HG02870 (cell line): ENCODE measurements around the gene TMED9.
"Not testable (repeated sequence)": the region's sequence is repeated elsewhere in the genome, so short reads cannot be mapped to it uniquely, and the experiment has no call there.

Source experiments
- ATAC-seq: cut with Tn5 transposase; IDR thresholded peaks from one replicate; pipeline ENCODE4 v1.9.1; 2021; ENCODE audit warnings: mild to moderate bottlenecking, moderate library complexity; ENCODE audit not compliant: unreplicated experiment

Gene TMED9

DNA sequence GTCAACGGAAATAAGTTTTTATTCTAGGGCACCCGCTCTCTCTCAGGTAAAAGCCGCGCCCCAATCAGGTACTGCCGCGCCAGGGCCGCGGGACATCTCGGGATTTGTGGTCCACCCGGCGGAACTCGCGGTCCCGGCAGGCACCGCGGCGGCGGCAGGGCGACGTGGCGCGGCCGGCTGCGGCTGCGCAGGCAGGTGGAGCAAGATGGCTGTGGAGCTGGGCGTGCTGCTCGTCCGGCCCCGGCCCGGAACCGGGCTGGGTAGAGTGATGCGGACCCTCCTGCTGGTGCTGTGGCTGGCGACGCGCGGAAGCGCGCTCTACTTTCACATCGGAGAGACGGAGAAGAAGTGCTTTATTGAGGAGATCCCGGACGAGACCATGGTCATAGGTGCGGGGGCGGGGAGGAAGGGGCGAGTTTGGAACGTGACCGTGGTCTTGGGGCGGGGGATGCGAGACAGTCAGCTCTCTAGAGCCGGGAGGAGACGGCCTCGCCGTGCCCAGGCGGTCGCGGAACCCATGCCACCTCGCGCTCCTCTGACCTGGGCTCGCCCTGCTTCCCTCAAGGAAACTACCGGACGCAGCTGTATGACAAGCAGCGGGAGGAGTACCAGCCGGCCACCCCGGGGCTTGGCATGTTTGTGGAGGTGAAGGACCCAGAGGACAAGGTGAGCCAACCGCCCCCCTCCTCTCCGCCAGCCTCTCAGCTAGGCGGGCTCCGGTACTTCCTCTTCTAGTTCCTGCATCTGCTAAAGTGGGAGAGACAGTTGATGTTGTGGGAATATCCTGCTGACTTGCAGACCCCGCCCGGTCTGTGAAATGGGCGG lies at the start of gene TMED9:
TMED9 (plus strand) TSS at position 194 of the 825 bp plus-strand sequence; CDS start at position 206, 12 bp downstream.
- peak; percentile 88 for ATAC-seq

DNA sequence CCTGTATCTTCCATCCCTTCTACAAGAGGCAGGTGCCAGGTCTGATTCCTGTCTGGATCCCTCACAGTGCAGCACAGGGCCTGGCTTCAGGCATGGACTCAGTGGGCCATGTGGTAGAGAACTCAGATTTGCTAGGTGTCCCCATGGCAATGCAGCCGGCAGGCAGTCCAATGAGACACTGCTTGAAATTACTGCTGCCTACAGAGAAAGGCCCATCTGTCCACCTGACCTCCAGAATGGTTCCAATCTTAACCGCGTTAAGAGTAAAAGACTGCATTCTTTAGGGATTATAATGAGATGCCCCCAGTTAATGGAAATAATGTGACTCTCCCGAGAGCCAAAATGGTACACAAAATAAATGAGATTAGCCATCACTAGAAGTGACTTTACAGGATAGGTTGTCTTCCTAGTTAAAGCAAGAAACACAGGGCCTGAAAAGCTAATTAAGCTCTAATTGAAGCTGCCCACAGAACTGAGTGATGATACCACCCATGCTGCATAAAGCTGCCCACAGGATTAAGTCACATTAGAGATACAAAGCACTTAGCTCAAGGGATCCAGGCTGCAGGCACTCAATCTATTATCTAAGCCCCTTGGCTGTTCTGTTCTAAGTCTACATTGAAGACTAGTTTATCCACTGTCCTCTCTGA lies 49.1 kb upstream of the TMED9 start:
- ATAC-seq, result no peak

DNA sequence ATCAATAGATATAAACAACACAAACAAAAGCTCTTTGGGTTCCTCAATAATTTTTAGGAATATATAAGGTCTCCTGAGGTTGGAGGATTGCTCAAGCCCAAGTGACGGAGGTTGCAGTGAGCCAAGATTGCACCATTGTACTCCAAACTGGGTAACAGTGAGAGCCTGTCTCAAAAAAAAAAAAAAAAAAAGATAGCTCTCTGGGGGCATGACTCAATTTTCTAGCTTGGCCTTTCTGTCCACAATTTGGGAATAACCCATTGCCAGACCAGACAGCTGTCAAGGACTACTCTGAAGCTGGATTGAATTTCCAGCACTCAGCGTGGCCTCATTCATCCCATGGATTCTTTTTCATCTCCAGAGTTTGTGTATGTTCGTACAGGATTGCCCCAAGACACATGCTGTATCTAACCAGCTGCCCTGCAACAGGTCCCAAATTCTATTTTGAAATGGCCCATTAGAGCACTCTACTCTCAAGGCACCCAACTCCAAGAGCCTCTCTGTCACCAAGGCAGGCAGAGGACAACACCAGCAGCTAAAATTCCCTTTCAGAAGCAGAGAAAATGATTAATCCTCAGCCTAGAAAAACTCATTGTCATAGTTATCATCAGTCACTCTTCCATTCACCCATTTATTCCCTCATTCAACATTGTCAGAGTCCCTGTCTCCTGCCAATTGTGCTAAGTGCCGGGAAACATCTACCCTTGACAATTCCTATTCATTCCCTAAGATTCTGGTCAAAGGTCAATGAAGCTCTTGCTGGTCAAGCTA lies 46.3 kb upstream of the TMED9 start:
- ATAC-seq, result no peak

DNA sequence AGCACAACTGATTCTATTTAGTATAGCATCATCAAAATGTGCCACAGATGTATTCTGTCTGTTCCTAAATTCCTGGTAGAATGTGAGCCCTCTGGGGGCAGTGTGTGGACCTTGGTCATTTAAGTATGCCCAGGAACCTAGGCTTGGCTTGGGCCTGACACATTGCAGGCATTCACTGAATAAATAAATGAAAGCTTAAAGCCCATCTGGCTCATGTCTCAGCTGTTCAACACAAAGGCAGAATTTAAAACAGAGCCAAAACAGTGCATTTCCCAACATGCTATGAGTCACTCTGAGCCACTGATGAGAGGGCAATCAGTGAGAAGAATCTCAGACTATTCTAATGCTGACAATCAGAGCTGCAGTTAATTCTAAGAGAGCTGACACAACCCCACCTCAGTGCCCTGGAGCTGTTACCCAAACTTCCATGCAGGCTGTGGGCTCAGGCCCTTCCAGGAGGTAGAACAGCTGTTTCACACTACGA lies 45.7 kb upstream of the TMED9 start:
- no peak for ATAC-seq

DNA sequence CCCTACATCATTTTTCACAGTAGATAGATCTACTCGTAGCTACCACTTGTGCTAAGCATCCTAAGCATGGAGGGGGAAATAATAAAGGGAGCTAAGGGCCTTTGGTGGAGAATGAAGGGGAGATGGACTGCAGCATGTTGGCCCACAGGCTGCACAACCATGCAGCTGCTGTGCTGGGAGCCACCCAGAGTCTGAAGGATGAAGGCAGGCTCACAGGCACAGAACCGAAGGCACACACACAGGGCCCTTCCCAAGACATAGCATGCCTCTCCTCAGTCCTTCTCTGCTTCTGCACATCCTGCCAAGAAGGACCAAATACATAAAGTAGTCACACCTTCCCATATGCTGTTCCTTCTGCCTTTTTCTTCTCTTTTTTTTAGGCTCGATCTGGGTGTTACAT lies 44.3 kb upstream of the TMED9 start:
- ATAC-seq, result no peak

DNA sequence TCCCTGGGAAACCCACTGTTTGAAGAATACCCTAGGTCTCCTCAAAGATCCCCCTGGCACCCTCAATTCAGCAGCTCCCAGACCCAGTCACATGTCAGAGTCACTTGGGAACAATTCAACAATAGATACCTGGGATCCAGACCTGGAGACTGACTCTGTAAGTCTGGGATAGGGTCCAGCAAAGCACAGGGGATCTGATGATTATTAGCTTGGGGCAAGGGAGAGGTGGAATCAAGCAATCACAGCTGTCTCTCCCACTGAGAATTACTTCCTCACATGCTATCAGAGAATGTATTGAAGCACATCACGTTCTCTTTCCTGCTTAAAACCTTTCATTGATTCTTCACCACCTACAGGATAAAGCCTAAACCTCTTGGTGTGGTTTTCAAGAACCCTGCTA lies 43.5 kb upstream of the TMED9 start:
- ATAC-seq, result no peak

DNA sequence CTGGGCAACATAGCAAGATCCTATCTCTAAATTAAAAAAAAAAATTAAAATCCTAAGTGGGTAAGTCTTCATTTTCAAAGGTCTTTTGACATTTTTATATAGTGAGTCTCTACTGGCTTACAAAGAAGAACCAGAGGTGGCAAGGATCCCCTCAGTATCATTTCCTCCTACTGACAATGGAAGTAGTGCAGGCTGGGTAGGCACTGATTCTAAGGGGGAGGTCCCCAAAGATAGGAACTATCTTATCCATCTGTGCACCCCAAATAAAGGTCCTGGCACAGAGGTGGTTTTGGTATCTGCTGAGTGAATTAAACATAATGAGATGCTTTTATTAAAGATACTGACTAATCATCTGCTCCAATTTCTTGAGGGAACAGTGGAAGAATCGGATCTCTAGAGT lies 41.9 kb upstream of the TMED9 start:
- ATAC-seq, result no peak

DNA sequence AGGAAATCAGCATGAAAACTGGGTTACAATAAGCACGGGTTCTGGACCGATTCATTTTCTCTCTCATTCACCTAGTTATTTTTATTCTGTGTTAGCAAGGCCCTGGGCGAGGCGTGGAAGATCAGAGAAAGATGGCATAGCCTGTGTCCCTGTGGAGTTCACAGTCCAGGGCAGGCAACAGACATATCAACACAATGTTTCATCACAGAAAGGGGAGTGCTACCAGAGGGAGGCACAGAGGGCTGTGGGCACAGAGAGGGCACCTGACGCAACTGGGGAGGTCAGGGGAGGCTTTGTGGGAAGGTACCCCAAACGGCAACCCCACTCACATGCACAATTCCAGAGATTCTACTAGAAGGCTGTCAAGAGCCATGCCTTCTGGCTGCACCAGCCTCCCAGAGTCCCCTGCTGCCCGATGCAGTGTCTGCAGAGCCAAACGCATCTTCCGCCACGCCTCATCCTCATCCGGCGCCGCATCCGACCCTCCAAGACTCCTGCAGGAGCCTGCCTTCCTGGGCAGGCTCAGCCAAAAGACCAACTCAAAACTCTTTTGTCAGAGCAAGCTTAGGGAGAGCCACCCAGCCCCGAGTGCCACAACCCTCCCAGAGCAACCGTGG lies 39.1 kb upstream of the TMED9 start:
- no peak for ATAC-seq

DNA sequence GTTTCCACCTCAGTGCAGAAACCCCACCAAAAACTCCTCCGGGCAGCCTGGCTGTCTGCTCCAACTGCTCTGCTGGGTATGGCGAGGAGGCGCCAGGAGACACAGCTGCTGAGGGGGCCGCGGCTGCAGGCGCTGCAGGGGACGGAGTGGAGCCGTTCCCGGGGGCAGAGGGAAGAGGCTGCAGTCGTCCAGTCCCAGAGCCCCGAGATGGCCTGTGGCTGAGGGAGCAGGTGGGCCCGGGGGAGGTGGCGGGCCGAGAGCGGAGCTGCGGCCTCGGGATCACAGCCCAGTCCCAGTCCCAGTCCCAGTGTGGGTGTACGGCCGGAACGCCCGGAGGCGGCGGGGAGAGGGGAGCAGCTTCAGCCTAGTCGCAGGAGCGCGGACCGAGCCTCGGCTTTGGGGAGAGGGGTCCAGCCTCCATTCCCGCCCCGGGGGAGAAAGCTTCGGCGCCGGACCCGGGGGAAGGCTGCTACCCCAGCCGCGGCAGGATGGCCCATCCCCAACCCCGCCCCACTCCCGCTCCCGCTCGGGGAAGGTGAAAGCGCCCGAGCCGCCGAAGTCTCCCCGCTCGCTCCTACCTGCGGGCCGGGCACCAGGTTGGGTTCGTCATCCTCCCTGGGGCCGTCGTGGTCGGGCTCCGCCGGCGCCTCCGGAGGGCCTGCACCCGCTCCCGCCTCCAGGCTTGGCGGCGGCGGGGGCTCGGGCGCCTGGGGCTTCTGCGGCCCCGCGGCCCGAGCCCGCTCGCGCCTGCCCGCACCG lies 38.2 kb upstream of the TMED9 start:
- ATAC-seq, result peak; percentile 37

DNA sequence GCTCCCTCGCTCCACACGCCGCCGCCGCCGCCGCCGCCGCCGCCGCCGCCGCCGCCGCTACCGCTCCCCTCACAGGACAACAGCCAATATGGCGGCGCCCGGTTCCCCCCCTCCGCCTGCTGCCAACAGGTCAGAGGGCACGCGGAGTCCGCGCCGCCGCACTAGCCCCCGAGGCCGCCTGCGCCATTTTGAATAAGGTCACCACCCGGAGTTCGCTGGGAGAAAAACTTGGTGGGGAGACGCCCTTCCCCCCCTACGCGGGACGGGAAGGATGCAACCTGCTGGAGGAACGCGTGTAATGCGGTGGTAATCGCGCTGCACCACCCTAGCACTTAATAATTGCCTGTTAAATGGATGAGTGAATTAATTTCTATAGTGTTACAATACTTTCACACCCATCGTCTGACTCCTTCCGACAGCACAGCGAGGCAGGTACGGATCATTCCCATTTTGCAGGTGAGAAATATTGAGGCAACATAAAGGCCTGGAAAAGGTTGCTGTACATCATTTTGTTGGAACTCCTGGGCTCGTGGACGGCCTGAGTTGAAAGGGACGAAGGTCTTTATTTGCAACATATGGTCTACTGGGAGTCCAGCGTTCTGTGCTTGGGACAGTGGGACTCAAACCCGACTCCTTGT lies 37.4 kb upstream of the TMED9 start, which contains the start of gene FAM193B:
FAM193B (minus strand) TSS at position 90 of the 638 bp plus-strand sequence. CDS start 105 bp downstream, outside the sequence.
- ATAC-seq, result peak; percentile 86

DNA sequence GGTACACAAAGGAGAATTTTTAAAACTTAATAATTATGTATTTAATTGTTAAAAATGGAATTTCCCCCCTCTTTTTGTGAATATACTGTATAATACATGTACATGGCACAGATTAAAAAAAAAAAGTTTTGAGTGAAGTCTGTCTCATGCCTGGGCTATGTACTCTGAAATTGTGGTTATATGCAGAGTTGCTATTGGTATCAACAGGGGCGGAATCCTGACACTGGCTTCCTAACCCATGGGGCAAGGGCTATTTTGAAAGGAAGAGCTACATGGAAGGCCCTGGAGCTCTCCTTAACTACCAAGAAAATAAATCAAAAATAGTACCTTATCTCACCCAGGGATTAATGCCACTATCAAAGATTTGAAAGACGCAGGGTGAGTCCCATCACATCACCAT lies 36.8 kb upstream of the TMED9 start:
- ATAC-seq, result no peak

DNA sequence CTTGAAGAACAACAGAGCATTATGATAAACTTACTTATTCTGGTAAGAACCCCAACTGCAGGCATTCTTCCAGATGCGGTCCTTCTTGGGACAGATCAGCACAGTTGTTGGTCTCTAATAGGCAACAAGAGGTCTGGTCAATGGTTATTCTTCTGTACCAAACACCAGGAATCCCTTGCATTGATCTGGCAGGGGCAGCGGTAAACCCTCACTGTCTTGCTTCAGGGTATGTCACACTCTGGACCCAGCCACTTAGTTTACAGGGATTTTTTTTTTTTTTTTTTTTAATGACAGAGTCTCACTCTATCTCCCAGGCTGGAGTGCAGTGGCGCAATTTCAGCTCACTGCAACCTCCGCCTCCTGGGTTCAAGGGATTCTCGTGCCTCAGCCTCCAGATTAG lies 36.3 kb upstream of the TMED9 start:
- ATAC-seq, result no peak

DNA sequence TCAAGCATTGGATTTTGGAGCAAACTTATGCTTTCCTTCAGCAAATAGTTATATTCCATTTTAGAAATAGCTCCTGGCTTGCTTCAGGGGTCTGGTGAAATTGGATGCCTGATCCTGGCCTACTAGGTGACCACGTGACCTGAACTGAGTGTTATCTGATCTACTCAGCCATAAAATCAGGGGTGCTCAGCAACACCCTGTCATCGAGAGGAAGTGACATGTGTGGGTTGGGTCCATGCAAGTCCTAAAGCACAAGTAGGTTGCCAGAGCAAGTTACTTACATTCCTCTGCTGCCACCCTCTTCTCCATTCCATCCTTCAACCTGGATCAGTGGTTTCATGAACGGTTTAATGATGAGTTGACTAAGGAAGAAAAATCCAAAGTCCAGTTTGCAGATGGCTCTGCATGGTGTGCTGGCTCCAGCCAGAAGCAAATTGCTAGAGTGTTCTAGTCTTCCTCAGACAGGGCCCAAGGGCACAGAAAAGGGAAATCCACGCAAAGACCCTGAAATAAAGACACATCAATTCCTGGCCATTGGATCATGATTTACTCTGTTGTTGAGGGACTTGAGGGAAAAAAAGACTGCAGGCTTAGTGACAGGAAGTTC lies 34.9 kb upstream of the TMED9 start:
- ATAC-seq, result no peak

DNA sequence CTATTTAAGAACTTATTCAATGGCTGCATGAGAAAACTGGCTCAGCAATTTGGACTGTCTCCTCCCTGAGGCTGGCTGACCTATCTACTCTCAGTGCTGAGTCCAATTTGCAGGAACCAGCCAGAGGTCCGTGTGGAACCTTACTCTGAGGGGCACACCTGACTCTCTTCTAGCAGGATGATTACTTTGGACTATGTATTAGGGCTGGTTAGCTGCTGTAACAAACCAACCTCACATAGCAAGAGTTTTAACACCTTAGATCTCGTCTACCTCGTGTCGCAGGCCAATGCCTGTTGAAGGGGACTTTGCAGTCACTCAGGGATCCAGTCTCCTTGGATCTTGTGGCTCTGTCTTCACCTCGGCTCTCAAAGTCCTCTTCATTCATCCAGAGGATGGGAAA lies 34.2 kb upstream of the TMED9 start:
- no peak for ATAC-seq

DNA sequence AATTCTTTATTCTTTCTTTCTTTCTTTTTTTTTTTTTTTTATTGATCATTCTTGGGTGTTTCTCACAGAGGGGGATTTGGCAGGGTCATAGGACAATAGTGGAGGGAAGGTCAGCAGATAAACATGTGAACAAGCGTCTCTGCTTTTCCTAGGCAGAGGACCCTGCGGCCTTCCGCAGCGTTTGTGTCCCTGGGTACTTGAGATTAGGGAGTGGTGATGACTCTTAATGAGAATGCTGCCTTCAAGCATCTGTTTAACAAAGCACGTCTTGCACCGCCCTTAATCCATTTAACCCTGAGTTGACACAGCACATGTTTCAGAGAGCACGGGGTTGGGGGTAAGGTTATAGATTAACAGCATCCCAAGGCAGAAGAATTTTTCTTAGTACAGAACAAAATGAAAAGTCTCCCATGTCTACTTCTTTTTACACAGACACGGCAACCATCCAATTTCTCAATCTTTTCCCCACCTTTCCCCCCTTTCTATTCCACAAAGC lies 32.5 kb upstream of the TMED9 start:
- not testable (repeated sequence) for ATAC-seq

DNA sequence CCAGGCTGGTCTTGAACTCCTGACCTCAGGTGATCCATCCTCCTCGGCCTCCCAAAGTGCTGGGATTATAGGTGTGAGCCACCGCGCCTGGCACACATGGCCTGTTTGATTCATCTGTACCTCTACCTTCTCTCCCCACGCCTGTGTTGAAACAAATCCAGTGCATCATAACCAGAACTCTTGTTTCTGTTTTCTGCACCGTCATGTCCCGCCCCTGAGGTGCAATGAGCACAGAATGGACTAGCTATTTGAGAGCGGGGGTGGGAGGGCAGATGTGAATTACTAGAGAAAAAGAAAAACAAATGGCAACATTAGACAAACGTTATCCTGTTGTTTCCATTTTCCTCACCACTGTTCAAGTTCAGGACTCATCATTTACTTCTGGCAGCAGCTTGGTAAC lies 27.0 kb upstream of the TMED9 start:
- ATAC-seq, result no peak

DNA sequence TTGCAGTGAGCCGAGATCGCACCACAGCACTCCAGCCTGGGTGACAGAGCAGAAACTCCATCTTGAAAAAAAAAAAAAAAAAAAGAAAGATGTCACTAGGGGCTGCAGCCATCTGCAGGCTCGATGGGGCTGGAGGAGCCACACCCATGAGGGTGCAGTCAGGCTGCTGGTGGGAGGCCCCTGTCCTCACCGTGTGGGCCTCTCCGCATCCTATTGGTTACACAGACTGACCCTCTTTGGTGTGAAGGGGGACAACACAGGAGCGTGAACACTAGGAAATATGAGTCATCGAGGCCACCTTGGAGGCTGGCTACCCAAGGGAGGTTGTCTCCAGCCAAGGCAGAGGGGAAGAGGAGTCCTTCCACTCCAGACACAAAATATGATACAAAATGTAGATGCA lies 23.7 kb upstream of the TMED9 start:
- ATAC-seq, result no peak

DNA sequence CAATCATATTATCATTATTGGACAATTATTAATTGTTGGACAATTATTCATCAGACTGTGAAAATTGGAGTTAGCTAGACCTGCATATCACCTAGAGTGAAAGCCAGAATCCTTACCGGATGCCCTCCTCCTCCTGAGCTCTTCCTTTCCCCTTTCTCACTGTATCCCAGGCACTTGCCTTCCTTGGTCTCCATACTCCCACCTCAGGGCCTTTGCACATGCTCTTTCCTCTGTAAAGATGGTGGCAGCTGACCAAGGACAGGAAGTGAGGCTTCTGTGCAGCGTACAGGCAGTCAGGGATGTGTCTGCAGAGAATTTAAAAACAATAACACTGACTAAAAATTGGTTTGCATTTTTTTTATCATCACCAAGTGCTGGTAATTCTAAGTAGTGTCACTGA lies 22.1 kb upstream of the TMED9 start:
- no peak for ATAC-seq

DNA sequence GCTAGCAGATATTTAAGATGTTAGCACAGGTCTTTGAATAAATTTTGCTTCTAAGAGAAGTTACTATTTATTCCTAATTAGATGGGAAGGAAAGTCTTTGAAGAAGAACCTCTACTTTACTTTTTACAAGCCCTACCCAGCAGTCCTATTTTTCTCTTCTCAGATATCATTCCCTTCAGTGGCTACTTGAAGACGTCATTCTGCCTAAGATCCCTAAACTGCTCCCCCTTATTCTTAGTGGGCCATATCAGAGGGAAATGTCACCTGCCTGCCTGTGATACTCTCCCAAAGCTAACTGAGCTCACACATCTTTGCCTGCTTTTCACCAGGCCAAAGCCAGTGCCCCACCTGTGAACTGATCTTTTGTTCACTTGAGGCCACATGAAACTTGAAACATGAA lies 16.5 kb upstream of the TMED9 start:
- ATAC-seq, result no peak
